ENCODE data around the gene IL4R.

DNA sequence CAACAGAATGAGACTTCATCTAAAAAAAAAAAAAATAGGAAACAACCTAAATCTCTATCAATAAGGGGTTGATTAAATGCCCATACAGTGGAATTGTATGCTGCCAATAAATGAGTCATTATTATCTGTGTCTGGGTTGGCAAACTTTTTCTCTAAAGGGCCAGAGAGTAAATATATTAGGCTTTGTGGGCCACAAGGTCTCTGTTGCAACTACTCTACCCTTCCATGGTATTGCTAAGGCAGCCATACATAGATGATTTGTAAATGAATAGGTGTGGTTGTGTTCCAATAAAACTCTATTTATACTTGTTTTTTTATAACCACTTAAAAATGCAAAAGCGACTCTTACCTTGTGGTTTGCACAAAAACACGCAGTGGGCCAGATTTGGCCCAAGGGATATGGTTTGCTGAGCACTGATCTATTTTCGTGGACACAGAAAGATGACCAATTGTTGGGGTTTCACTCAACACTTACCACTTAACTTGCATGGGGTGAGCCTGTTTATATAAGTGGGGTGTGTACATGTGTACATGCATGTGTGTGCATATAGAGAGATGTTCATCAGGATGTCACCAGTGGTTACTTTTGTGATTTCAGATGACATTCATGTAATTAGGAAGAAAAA lies 12.4 kb upstream of the IL4R start:
- TF ChIP-seq, protein P1, sequence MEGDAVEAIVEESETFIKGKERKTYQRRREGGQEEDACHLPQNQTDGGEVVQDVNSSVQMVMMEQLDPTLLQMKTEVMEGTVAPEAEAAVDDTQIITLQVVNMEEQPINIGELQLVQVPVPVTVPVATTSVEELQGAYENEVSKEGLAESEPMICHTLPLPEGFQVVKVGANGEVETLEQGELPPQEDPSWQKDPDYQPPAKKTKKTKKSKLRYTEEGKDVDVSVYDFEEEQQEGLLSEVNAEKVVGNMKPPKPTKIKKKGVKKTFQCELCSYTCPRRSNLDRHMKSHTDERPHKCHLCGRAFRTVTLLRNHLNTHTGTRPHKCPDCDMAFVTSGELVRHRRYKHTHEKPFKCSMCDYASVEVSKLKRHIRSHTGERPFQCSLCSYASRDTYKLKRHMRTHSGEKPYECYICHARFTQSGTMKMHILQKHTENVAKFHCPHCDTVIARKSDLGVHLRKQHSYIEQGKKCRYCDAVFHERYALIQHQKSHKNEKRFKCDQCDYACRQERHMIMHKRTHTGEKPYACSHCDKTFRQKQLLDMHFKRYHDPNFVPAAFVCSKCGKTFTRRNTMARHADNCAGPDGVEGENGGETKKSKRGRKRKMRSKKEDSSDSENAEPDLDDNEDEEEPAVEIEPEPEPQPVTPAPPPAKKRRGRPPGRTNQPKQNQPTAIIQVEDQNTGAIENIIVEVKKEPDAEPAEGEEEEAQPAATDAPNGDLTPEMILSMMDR (conservative IDR thresholded peaks at IDR 0.05; ENCODE audit: low read depth in 2 of 2): no peak
- TF ChIP-seq, protein P2, sequence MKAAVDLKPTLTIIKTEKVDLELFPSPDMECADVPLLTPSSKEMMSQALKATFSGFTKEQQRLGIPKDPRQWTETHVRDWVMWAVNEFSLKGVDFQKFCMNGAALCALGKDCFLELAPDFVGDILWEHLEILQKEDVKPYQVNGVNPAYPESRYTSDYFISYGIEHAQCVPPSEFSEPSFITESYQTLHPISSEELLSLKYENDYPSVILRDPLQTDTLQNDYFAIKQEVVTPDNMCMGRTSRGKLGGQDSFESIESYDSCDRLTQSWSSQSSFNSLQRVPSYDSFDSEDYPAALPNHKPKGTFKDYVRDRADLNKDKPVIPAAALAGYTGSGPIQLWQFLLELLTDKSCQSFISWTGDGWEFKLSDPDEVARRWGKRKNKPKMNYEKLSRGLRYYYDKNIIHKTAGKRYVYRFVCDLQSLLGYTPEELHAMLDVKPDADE (IDR thresholded peaks at IDR 0.05): no peak
- TF ChIP-seq EZH2 (IDR thresholded peaks at IDR 0.05; ENCODE audit: low read depth, unreplicated experiment) (no peak), POLR2AphosphoS5 (IDR thresholded peaks at IDR 0.05; ENCODE audit: low read depth) (no peak)

All from GM23338 (cell line).